Stimulated activated CD4-positive, alpha-beta T cell treated with anti-CD3 and anti-CD28 coated beads, Interleukin-1b, Interleukin-23, amount 100 ng/mL, for 1 hour (primary cell): ENCODE data around the gene CLEC1A.

ENCODE experiments used
- DNase-seq, 2 donors: peaks; one replicate each; pipeline ENCODE4 v3.0.0-alpha.2; 2020; ENCODE audit warnings: low read depth in 2 of 2

Gene CLEC1A

DNA sequence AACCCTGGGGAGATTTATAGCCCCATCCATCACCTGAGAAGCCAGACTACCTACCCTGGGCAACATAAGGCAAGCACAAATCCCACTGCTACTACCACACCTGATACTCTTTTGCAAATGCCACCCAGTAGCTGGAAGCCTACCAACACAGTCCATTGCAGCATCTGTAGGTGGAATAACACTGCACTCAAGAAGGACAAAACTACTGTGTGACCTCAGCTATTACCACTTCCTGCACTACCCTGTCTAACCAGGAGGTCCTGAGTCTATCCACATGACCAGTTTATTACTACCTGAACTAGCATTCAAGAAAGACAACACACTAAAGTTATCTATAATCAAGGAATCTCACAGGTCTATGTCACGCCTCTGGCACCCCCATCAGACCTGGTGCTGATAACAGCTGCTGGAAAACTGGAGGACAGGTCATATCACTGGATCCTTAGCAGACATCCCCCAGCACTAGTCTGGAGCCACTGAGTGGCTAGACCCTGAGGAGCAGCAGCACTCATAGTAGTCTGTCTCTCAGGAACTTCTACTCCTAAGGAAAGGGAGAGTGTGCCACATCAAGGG is 2.9 kb upstream of the CLEC1A start:
- DNase-seq: no peak

DNA sequence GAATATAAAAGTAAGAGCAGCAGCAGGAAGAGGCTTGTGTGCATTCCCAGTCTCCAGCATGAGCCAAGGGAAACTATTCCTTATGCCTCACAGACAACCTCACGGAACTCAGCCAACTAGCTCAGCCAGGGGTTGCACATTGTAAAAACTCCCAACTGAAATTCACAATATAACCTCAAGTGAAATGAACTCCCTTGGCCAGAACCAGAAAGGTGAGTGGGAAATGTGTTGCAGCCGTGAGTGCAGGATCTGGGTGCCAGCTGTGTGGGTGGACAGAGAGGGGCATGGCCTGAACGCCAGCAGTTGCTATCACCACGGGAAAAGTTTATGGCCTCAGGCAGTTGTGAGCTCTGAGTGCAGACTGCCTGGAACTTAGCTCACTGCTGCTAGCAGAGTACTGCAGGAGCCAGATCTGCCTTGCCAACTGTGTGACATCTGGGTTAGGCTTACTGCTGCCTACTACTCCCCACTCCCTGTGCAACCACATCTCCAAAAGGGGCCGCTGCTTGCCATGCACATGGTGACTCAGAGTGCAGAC is 2.3 kb upstream of the CLEC1A start:
- DNase-seq: no peak

DNA sequence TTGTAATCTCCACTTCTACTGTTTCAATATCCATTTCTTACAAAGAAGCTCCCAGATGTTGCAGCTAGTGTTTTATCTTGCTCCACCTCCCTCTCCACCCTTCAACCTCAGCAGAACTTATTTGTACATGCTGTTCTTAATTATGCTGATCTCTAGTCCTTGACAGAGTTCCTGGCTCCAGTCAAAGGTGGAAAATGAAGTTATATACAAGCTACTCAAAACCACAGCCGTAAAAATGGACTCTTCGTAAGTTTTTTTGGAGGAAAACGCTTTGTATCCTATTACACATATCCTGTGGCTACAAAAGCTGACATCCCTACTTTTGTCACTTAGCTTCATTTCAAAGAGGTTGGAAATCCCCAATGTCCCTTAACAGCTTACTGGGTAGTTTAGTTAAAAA is 1.3 kb downstream of the CLEC1A start:
- no peak for DNase-seq

DNA sequence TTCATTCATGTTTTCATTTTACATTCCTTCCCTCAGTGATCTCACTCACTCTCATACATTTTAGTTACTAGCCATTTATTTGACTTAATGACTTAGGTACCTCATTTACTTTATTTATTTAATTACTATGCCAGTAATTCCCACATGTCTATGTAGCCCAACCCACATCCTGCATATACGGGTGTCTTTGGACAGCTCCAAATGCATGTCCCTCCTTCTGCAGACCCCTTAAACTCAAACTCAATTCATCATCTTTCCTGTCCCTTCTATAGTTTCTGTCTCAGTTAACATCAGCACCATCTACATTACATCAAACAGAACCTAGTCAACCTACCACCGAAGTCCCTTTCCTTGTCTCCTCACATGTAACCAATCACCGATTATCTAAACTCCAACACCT is 2.8 kb downstream of the CLEC1A start:
- DNase-seq: no peak

DNA sequence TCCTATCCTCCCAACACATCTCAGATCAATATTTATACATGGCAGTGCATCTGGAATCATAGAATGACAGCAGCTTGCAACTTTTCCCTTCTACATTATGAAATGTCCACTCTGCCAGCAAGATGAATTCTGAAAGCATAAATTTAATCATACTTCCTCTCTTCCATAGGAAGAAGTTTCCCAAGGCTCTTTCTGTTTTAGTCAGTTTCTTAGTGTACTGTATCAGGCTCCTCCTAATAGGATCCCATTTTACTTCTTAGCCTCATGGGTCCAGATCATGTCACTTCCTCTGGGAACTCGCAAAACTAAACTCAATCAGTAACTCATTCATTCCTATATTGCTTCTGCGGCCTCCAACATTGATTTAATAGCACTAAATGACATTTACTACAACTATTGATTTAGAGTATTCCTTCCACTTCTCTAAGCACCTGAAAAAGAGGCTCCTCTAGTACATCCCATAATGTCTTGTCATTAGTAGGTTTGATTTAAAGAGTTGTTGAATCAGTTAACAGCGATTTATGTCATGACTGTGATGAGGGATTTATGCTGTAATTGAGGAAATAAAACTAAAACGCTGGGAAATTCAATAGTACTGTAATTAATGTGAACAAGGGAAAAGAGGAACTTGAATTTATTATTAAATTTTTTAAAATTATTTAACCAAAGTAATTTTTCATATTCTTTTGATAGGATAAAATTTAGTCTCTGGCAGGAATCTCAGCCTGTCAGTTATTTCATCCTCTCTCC is 4.0 kb downstream of the CLEC1A start:
- no peak for DNase-seq

DNA sequence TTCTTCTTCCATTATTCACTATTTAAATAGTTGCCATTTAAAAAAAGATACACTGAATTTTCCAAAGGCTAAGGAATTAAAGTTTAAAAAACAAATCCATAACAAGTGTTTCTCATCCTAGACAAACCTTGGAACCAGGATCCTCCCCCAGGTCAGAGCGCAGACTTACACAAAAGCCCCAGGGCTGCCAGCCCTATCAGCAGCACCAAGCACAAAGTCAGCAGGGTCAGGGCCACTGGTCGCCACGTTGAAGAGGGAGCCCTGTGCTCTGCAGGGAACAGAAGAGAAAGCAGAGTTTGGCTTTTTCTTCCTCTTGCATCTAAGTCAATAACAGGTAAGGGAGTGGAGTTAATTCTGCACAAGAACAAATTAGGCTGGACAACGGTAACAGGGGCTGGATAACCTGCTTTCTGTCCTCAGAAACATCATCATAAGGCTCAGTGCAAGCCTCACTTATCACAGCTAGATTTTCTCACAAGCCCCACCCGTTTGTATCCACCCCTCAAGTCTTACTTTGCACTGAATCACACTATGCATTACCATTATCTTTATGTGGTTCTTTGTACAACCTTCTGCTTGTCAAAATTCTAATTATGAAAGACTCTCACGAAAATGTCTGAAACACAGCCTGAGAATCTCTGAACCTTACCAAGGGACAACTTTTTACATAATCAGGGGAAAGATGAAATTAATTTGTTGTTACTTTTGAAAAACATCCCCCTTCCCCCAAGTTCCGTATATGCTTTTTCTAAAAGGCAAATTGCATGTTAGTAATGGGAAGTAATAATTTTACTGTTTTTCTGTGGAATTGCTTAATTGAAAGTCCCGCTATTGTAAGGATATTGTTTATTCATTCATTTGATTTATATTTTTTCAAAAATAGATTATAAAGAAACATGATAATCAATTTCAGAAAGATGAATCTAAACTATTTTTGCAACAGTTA is 9.6 kb downstream of the CLEC1A start:
- no peak for DNase-seq

DNA sequence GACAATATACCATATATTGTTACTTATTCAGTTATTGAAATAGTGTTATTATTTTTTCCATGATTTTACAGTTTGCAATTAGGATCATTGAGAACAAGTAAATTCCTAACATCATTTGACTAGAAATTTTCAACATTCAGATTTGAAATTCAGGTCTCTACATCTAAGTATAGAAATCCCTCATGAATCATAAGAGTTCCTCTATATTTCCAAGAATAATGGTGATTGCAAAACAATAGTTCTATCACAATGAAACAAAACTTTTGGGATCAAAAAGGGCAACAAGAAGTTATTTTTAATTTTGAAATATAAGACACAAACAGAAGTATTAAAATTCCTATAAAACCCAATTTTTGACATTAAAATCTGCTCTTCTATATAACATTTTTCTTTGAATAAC is 10.8 kb downstream of the CLEC1A start:
- no peak for DNase-seq

DNA sequence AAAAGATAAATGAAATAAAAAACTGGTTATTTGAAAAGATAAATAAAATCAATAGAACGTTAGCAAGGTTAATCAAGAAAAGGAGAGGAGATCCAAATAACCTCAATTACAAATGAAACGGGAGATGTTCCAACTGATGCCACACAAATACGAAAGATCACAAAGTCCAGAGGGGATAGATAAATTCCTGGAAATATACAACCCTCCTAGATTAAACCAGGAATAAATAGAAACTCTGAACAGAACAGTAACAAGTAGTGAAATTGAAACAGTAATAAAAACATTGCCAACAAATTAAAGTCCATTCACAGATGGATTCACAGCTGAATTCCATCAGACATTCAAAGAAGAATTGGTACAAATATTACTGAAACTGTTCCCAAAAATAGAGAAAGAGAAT is 12.4 kb downstream of the CLEC1A start:
- no peak for DNase-seq

DNA sequence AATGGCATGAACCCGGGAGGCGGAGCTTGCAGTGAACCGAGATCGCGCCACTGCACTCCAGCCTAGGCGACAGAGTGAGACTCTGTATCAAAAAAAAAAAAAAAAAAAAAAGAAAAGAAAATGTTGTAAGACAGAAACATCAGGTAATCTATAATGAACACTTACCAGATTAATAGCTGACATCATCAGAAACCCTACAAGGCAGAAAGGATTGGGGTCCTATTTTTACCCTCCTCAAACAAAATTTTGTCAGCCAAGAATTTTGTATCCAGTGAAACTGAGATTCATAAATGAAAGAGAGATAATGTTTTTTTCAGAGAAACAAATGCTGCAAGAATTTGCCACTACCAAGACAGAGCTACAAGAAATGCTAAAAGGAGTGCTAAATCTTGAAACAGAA is 14.1 kb downstream of the CLEC1A start:
- no peak for DNase-seq

DNA sequence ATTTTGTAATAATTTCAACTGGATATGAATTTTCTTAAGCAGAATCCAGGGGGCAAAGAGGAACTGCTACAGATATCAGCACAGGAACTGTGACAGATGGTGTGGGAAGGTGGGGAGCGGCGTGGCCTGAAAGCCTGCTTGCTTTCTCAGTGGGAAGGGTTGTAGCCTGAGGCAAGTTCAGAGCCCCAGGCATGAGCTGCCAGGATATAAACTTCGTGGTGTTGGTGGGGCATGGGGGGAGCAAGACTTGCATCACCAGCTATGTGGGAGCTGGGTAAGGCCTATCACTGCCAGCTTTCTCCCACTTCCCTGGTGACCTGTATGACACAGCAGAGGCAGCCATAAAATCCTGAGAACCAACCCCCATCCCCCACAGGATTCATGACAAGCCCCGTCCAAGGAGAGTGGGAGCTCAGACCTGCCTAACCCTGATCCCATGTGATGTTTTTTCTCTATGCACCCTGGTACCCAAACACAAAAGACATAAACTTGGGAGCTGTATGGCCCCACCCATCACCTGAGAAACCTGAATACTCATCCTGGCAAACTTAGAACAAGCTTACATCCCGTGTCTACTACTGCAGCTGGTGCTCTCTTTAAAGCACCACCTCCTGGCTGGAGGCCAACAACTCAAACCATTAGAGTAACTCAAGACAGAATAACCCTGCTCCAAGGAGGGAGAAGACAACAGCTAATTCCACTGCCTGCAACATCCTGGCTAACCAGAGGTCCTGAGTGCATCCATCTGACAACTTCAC is 16.5 kb downstream of the CLEC1A start:
- DNase-seq: no peak

DNA sequence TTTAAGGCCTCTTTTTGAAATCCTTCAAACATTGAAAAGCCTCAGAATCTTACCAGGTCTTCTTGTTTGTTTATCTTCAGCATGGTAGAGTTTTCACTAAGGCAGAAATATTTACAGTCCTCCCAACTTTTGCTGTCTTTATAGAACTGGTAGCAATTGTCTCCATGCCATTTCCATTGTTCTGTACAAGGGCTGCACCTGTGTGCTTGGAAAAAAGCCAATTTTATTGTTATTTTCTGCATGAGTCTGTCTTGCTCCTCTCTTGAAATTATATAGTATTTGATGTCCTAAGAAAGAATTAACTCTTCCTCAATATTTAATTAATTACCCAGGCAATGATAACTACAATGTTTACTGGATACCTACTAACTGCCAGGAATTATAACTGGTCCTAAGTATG is 23.3 kb downstream of the CLEC1A start:
- DNase-seq: no peak

DNA sequence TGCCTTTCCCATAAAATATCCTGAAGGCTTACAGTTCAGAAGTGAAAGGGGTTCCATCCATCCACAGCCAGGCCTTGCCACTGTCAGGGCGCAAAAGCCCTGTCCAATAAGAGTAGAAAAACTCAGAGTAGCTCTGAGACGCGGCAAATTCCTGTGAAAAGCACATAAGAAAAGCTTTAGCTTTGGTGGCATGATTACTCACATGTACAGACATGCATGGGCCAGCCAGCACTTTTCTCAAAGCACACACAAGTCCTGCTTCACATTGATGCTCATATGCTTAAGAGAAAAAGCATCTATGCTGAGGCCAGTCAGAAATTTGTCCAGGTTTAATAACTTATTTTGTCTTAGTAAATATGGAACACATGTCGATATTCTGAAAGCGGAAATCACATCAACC is 25.5 kb downstream of the CLEC1A start:
- no peak for DNase-seq

DNA sequence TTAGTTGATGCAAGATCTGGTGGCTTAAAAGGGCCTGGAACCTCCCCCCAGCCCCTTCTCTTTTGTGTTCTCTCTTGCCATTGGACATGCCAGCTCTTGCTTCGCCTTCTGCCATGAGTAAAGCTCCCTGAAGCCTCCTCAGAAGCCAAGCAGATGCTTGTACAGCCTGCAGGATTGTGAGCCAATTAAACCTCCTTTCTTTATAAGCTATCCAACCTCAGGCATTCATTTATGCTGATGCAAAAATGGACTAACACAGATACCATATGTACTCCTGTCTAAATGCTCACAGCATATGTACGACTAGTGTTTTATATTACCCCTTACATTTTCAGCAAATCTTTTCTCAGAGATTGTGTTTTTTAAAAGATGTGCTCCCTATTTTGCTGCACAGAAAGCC is 26.7 kb downstream of the CLEC1A start:
- no peak for DNase-seq

DNA sequence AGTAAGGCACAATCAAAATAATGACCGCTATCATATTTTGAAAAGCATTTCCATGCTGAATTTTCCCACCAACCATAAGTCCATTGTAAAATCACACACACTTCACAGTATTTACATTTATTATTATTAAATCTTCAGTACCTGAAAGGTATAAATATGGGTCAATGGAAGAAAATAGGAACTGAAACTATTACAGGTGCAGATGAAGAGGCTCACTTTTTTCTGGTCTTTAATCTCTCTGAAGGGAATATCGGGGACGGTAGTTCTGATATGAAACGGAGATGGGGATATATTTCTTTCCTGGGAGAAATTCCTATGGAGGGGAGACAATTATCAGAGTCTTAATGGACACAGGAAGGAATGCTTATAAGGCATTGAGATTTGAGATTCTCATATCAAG is 28.4 kb downstream of the CLEC1A start:
- DNase-seq: no peak

DNA sequence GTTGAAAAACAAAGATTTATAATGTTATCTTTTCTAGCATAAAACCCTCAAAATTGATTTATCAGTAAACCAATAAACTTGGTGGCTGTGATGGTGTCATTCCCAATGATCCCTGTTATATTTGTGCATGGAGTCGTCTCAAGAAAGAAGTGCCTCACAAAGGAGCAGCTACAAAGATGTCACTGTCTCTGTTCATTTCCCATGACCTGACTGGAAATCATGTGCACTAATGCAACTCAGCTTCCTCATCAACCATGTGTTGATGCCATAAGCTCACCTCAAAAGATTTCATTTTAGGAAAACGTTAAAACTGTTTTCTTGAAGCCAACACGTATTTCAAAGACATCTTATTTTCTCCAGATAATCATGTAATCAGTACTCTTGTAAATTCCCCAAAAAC is 28.8 kb downstream of the CLEC1A start:
- no peak for DNase-seq

DNA sequence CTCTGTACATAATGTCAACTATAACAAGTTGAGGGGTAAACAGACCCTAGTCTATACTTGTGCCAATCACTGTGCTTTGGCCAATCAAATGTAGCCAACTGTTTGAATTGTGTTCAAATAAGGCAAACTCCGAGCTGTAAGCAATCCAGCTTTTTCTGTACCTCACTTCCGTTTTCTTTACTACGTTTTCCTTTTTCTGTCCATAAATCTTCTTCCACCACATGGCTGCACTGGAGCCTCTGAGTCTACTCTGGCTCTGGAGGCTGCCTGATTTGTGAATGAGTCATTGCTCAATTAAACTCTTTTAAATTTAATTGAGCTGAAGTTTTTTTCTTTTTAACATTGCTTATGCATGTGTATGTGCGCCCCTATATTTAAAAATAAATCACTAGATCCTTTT is 29.7 kb downstream of the CLEC1A start:
- DNase-seq: no peak

DNA sequence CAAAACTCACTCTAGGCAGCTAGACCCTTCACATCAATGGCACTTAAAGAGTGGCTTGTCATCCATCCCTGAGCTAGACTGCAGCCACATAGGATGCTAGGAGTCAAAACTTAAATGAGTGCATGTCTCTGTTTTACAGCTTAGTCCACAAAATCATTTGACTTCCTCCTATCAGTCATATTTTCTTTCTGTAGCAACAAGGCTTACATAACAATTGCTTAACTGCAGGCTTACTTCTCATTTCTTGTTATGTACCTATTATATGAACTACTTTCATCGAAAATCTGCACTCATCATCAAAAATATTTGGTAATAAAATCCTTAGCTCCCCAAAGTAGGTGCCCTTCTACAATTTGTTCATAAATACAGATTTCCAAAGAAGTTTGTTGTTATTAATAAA is 30.1 kb downstream of the CLEC1A start:
- no peak for DNase-seq

DNA sequence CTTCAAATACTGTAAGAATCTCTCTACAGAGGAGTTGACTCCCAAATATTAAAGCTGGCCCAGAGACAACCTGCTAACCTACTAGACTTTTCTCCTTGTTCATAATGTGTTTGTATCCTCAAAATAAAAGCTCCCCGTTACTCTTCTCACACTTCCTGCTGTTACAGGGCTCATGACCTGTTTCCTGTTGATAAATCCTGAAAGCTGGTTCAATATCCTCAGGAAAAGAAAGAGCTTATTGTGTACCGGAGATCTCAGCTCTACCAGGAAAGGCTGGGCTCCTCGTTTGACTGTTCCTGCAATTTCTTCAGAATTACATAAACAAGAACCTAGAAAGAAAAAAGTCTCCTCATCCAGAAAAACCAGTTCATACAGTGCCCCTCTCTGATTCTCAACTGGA is 30.8 kb downstream of the CLEC1A start:
- no peak for DNase-seq

DNA sequence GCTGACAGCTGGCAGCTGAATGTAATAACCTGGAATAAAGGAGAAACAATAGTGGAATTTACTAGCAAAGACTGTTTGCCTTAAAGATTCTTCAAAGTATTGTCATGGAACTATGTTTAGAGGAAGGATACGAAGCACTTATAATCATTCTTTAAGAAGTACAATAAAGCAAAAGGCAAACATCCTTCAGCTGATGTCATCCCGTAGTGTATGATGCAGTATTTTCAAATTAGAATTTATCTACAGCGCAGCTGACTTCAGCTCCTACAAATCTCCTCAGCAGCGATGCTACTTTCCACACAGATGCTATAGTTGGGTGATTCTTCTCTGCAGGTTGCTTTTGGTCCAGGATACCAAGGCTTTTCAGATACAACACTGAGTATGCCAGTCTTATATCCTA is 31.5 kb downstream of the CLEC1A start:
- DNase-seq: no peak

DNA sequence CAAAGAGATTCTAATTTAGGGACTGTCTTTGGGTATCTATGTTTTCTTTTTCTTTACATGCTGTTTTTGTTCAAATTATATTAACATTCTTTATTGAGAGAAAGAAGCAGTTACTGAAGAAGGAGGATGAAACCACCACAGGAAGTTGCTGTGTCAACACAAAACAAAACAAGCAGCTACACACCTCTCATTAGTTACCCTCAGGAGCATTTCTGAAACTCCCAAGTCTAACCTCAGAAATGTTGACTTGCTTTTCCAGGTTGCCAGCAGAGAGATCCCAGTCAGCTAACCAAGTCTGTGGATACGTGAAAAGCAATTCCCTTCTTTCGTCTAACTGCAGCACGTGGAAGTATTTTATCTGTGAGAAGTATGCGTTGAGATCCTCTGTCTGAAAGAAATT is 33.5 kb downstream of the CLEC1A start:
- DNase-seq: no peak

DNA sequence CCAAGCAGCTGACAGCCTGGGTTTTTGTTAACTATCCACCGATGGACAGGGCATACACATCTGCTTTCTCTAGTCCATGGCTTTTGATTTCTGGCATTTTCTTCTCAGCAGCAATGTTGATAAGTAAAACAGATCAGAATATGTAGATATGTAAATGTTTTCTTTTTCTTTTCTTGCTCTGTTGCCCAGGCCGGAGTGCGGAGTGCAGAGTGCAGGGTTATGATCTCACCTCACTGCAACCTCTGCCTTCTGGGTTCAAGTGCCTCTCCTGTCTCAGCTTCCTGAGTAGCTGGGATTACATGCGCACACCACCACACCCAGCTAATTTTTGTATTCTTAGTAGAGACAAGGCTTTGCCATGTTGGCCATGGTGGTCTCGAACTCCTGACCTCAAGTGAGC is 40.4 kb downstream of the CLEC1A start:
- no peak for DNase-seq
